Panc1 (cell line): ENCODE results near the gene RAB40A. TPM values are rescaled to one million over a fixed set of nuclear protein-coding genes. Genes with fewer than 3 reads are reported as not detected.
"Not testable (repeated sequence)": the region's sequence is repeated elsewhere in the genome, so short reads cannot be mapped to it uniquely, and the experiment has no call there.

Source experiments
- ATAC-seq: fragments of 200-7000 bp; cut with Tn5 transposase; 2 replicates; pipeline ENCODE4 v1.9.1; 2020; ENCODE audit warnings: mild to moderate bottlenecking, moderate library complexity
- BruUV-seq: library from RNA; stranded (reverse); fragments of 400-500 nt; replicated peaks from 2 replicates; lab custom pipeline; 2021; lab: Mats Ljungman, UMichigan
- CTCF ChIA-PET: fragments of 300-600 bp; sonication (Branson Sonifier 250); formaldehyde crosslinking; loops from one replicate; lab custom pipeline; 2022; ENCODE audit warnings: antibody characterized with exemption; lab: Charles Lee
- POLR2A ChIA-PET: fragments of 300-600 bp; sonication (Branson Sonifier 250); formaldehyde crosslinking; loops from one replicate; lab custom pipeline; 2022; ENCODE audit warnings: antibody characterized with exemption; lab: Charles Lee
- DNase-seq: peaks from one replicate; pipeline ENCODE4 v3.0.0-alpha.2; 2010; ENCODE audit warnings: low read depth, low spot score
- H3K27ac ChIP-seq: 2 replicates; pipeline ENCODE4 v1.5.1; 2011; ENCODE audit warnings: mild to moderate bottlenecking, low read length, inconsistent platforms
- H3K27me3 ChIP-seq: fragments of 200-500 bp; sonication (Bioruptor generic); 2 replicates; pipeline ENCODE4 v1.6.0; 2014; ENCODE audit warnings: low read length, inconsistent platforms; ENCODE audit not compliant: control insufficient read depth, insufficient read depth
- H3K36me3 ChIP-seq: fragments of 200-500 bp; sonication (Bioruptor generic); 2 replicates; pipeline ENCODE4 v1.5.1; 2014; ENCODE audit warnings: inconsistent platforms, mild to moderate bottlenecking, low read length, moderate library complexity; ENCODE audit not compliant: control insufficient read depth, insufficient read depth
- H3K4me1 ChIP-seq: 2 replicates; pipeline ENCODE4 v1.5.1; 2011; ENCODE audit warnings: inconsistent platforms, mild to moderate bottlenecking, low read length, moderate library complexity; ENCODE audit not compliant: control insufficient read depth, insufficient read depth
- H3K4me3 ChIP-seq, 2 experiments: 2 replicates each; pipeline ENCODE4 v1.5.1; 2011 to 2012; ENCODE audit warnings: low read depth in 2 of 2, low read length in 2 of 2, mild to moderate bottlenecking in 2 of 2, inconsistent platforms in 1 of 2, moderate library complexity in 1 of 2
- H3K9me3 ChIP-seq: fragments of 200-500 bp; sonication (Bioruptor generic); 2 replicates; pipeline ENCODE4 v1.5.1; 2014; ENCODE audit warnings: low read depth, mild to moderate bottlenecking, inconsistent platforms, low read length, moderate library complexity; ENCODE audit not compliant: control insufficient read depth, insufficient read depth
- CTCF ChIP-seq: fragments of 450-650 bp; IDR thresholded peaks from 2 replicates; pipeline ENCODE4 v1.5.1; 2017; ENCODE audit warnings: mild to moderate bottlenecking
- POLR2AphosphoS5 ChIP-seq: IDR thresholded peaks from 2 replicates; pipeline ENCODE4 v1.6.1; 2012; ENCODE audit warnings: mild to moderate bottlenecking, low read depth, low read length, moderate library complexity
- REST ChIP-seq, 2 experiments: IDR thresholded peaks; 2 replicates each; pipeline ENCODE4 v1.6.1; 2011 to 2012; ENCODE audit warnings: low read depth in 2 of 2, control low read depth in 1 of 2, low read length in 1 of 2, mild to moderate bottlenecking in 1 of 2, moderate library complexity in 1 of 2; ENCODE audit not compliant: insufficient read depth in 1 of 2
- SIN3A ChIP-seq: IDR thresholded peaks from 2 replicates; pipeline ENCODE4 v1.6.1; 2012; ENCODE audit warnings: low read depth, mild to moderate bottlenecking, low read length, moderate library complexity, borderline replicate concordance; ENCODE audit not compliant: insufficient read depth
- TCF7L2 ChIP-seq: IDR thresholded peaks from 2 replicates; pipeline ENCODE4 v1.6.1; 2011; ENCODE audit warnings: mild to moderate bottlenecking, low read depth, low read length, inconsistent platforms
- in situ Hi-C: cut with HindIII; loops from 2 replicates; pipeline ENCODE4 v1.10.0; 2016; ENCODE audit warnings: low sequenced_read_pairs, low pct_unique_long_range_greater_than_20kb
- intact Hi-C: fragments of 100-400 bp; cut with micrococcal nuclease; formaldehyde crosslinking; loops from one replicate; pipeline ENCODE4 v1.10.0; 2022; ENCODE audit not compliant: unreplicated experiment
- total RNA-seq: library from RNA; stranded (reverse); gene quantifications from one replicate; pipeline ENCODE4 v1.2.1, GENCODE V29; 2021; ENCODE audit not compliant: unreplicated experiment

RAB40A gene
- total RNA-seq, 1 experiment from 2014 or later, result 0.26 TPM

DNA sequence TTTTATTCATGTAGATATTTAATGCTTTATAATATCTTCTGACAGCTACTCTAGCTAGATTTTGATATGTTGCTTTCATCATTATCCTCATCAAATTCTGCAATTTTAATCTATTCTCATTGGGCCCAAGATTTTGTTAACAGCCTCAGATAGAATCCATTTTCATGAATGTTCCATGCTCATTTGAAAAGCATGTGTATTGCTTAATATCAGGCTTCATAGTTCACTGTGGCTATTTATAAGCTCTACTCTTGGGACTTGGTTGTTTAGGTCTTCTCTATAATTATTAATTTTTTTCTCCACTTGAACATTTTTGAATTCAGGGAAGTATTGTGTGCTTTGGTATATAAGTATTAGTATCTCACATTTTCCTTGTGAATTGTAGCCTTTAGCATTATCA is 41.8 kb downstream of the RAB40A start:
- Histone ChIP-seq H3K27ac (no peak overlapping the region), H3K9me3 (no peaks in the 10 kb centered on the region), H3K36me3 (no peaks in the 10 kb centered on the region), H3K27me3 (no peaks in the 10 kb centered on the region), H3K4me1 (no peaks in the 10 kb centered on the region), H3K4me3 (no peak overlapping the region)
- POLR2A ChIA-PET, result no interaction called here
- CTCF ChIA-PET, result no interaction called here
- no TSS peak for BruUV-seq
- intact Hi-C loops, result no loop called here
- DNase-seq (no peak), ATAC-seq (no peak)
- in situ Hi-C loops, result no loop called here
- no peak for TF ChIP-seq REST (IDR thresholded peaks at IDR 0.05; ENCODE audit: insufficient read depth in 1 of 2, low read depth in 2 of 2, low read length in 1 of 2)
- no peak for TF ChIP-seq POLR2AphosphoS5
- no peak for TF ChIP-seq SIN3A
- TF ChIP-seq TCF7L2, result no peak
- no peak for TF ChIP-seq CTCF

DNA sequence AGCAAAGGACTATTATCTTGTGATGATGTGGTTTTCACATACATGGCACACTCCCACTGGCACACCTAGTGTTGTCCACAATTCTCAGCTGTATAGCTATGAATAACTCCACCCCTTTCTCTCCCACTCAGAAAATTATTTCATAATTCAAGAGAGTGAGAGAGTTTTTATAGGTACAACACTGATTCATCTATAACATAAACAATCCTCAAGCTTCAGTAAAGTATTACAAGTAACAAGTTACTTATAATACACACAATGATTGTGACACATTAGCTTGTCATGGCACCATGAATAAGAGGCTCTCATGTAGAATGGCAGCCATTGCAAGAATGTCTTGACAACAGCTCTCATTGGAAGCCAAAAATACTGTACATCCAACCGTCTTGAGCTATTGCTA is 43.9 kb downstream of the RAB40A start:
- Histone ChIP-seq H3K9me3 (no peaks in the 10 kb centered on the region), H3K4me3 (no peak overlapping the region), H3K4me1 (no peaks in the 10 kb centered on the region), H3K27me3 (no peaks in the 10 kb centered on the region), H3K27ac (no peak overlapping the region), H3K36me3 (no peaks in the 10 kb centered on the region)
- intact Hi-C loops, result no loop called here
- POLR2A ChIA-PET, result no interaction called here
- ATAC-seq, result no peak
- no peak for DNase-seq
- no TSS peak for BruUV-seq
- TF ChIP-seq POLR2AphosphoS5 (no peak), REST (IDR thresholded peaks at IDR 0.05; ENCODE audit: insufficient read depth in 1 of 2, low read depth in 2 of 2, low read length in 1 of 2) (no peak), TCF7L2 (no peak), SIN3A (no peak), CTCF (no peak)
- CTCF ChIA-PET, result interaction anchor here (0.7 kb wide), 1 partner anchor 12 kb away, joined by 4 read pairs; no protein-coding TSS in a partner anchor
- in situ Hi-C loops, result no loop called here

DNA sequence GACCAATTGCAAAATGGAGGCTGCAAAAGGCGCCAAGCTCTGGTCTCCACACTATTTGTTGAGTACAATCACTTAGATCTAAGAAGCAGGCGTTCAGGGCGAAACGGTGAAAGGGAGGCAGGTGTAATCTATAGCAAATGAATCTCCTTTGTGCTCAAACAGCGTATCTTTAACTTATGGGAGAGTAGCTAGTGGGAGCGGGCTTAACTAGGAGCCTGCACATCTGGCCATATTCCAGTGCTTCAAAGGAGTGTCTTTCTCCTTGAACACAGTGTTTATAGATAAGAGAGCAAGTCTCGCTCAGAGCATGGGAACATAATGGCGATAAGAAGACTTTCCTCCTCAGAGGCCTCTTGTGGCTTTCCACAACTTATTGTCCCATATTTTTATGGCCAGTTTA is 49.3 kb downstream of the RAB40A start:
- H3K4me1 ChIP-seq, BruUV-seq, H3K27me3 ChIP-seq, DNase-seq, H3K4me3 ChIP-seq, in situ Hi-C loops, H3K36me3 ChIP-seq, intact Hi-C loops, H3K9me3 ChIP-seq, POLR2A ChIA-PET, H3K27ac ChIP-seq, CTCF ChIA-PET, ATAC-seq: not testable (repeated sequence)
